ENCODE results near the gene ADCY1.

DNA sequence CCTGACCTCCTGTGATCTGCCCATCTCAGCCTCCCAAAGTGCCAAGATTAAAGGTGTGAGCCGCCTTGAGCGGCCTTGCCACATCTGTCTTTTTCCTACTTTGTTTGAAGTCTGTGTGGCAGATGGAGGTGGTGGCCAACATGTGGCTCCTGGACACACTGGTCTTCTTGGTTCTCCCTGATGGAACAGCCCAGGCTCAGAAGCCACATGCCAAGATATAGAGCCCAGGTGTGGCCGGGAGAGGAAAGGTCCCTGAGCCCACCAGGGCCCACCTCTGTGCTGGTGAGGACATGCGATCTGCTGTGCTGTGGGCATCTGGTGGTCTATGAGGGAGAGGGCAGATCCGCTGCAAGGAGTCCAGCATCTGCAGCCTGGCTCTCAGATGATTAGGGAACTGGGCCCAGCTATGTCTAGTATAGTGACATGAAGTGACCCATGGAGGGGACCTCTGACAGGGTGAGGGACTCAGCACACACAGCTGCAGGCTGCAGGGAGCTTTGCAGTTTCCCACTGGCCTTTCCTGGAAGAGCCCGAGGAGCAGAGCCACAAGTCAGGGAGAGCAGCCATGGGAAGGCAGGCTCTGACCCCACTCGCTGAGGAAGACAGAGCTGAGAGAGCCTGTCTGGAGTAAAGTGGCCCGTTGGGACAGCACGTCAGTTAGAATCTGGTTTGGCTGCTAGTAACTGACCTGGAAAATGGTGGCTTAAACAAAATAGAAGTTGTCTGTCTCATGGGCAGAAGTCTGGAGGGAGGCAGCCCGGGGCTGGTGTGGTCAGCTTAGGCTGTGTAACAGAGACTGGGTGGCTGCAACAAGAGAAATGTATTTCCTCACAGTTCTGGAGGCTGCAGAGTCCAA lies 25.9 kb downstream of the ADCY1 start:
- TF ChIP-seq, protein P1, sequence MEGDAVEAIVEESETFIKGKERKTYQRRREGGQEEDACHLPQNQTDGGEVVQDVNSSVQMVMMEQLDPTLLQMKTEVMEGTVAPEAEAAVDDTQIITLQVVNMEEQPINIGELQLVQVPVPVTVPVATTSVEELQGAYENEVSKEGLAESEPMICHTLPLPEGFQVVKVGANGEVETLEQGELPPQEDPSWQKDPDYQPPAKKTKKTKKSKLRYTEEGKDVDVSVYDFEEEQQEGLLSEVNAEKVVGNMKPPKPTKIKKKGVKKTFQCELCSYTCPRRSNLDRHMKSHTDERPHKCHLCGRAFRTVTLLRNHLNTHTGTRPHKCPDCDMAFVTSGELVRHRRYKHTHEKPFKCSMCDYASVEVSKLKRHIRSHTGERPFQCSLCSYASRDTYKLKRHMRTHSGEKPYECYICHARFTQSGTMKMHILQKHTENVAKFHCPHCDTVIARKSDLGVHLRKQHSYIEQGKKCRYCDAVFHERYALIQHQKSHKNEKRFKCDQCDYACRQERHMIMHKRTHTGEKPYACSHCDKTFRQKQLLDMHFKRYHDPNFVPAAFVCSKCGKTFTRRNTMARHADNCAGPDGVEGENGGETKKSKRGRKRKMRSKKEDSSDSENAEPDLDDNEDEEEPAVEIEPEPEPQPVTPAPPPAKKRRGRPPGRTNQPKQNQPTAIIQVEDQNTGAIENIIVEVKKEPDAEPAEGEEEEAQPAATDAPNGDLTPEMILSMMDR (IDR thresholded peaks at IDR 0.05), result no peak
- no peak for TF ChIP-seq POLR2A (IDR thresholded peaks at IDR 0.05)
